HL-60 (cell line): ENCODE measurements around the gene DTX4.

Source experiments
- DNase-seq, 2 experiments: peaks; one replicate each; pipeline ENCODE4 v3.0.0-alpha.2; 2010 to 2020; ENCODE audit warnings: low read depth in 1 of 2, low spot score in 1 of 2
- H3K27ac ChIP-seq: fragments of 250-450 bp; sonication (Bioruptor Pico); replicated peaks from 2 replicates; pipeline ENCODE4 v1.5.1; 2020; ENCODE audit warnings: mild to moderate bottlenecking, moderate library complexity
- H3K27me3 ChIP-seq: fragments of 250-450 bp; sonication (Bioruptor Pico); 2 replicates; pipeline ENCODE4 v1.5.1; 2021; ENCODE audit warnings: mild to moderate bottlenecking, moderate library complexity; ENCODE audit not compliant: insufficient read depth, poor library complexity, severe bottlenecking
- H3K4me3 ChIP-seq: replicated peaks from 2 replicates; pipeline ENCODE4 v1.5.1; 2011; ENCODE audit warnings: mild to moderate bottlenecking, control low read depth, low read length; ENCODE audit not compliant: insufficient read depth
- CTCF ChIP-seq: IDR thresholded peaks from one replicate; pipeline ENCODE4 v1.5.1; 2011; ENCODE audit warnings: low read length, control low read depth, inconsistent platforms; ENCODE audit not compliant: insufficient read depth
- GABPA ChIP-seq: IDR thresholded peaks from 2 replicates; pipeline ENCODE4 v1.6.1; 2012; ENCODE audit warnings: low read depth
- POLR2AphosphoS5 ChIP-seq: IDR thresholded peaks from 2 replicates; pipeline ENCODE4 v1.6.1; 2012; ENCODE audit warnings: low read depth
- REST ChIP-seq: IDR thresholded peaks from 2 replicates; pipeline ENCODE4 v1.6.1; 2012; ENCODE audit warnings: low read depth; ENCODE audit not compliant: insufficient replicate concordance
- SPI1 ChIP-seq: IDR thresholded peaks from 2 replicates; pipeline ENCODE4 v1.6.1; 2012; ENCODE audit warnings: low read depth, mild to moderate bottlenecking, borderline replicate concordance

Gene DTX4

GRCh38 chr11:59240322-59240721, 68.4 kb downstream of the DTX4 start:
- no peak for DNase-seq
- Histone ChIP-seq H3K4me3 (no peak overlapping the region), H3K27ac (no peak overlapping the region), H3K27me3 (no peaks in the 10 kb centered on the region)
- no peak for TF ChIP-seq SPI1
- no peak for TF ChIP-seq POLR2AphosphoS5
- no peak for TF ChIP-seq CTCF
- TF ChIP-seq REST = no peak
- TF ChIP-seq GABPA = no peak

- no peak for DNase-seq
- no peak overlapping the region for H3K27ac ChIP-seq
- TF ChIP-seq GABPA = no peak
- no peak for TF ChIP-seq SPI1
- TF ChIP-seq CTCF = no peak
- no peak for TF ChIP-seq POLR2AphosphoS5
- TF ChIP-seq REST = no peak
- H3K27me3 ChIP-seq = no peaks in the 10 kb centered on the region
- H3K4me3 ChIP-seq = no peak overlapping the region
Measured at GRCh38 chr11:59243633-59244032, 71.7 kb downstream of the DTX4 start.

- H3K27ac ChIP-seq = peak overlapping the region; percentile 72
- DNase-seq = peak; percentile 87 to 90
- H3K4me3 ChIP-seq = no peak overlapping the region
- H3K27me3 ChIP-seq = no peaks in the 10 kb centered on the region
- TF ChIP-seq REST (no peak), SPI1 (peak; percentile 67), GABPA (no peak), CTCF (no peak), POLR2AphosphoS5 (peak; percentile 34; the same call in 1 of the 2 replicates)
Measured at GRCh38 chr11:59247531-59248227, 75.7 kb downstream of the DTX4 start.
